ENCODE results near the gene PDIA6. TPM values are rescaled to one million over a fixed set of nuclear protein-coding genes. Genes with fewer than 3 reads are reported as not detected.

Gene PDIA6, protein sequence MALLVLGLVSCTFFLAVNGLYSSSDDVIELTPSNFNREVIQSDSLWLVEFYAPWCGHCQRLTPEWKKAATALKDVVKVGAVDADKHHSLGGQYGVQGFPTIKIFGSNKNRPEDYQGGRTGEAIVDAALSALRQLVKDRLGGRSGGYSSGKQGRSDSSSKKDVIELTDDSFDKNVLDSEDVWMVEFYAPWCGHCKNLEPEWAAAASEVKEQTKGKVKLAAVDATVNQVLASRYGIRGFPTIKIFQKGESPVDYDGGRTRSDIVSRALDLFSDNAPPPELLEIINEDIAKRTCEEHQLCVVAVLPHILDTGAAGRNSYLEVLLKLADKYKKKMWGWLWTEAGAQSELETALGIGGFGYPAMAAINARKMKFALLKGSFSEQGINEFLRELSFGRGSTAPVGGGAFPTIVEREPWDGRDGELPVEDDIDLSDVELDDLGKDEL
- polyA plus RNA-seq (2013, experiment 1 of 2) = 174 TPM
- 169 TPM for polyA plus RNA-seq (2013, experiment 2 of 2)

DNA sequence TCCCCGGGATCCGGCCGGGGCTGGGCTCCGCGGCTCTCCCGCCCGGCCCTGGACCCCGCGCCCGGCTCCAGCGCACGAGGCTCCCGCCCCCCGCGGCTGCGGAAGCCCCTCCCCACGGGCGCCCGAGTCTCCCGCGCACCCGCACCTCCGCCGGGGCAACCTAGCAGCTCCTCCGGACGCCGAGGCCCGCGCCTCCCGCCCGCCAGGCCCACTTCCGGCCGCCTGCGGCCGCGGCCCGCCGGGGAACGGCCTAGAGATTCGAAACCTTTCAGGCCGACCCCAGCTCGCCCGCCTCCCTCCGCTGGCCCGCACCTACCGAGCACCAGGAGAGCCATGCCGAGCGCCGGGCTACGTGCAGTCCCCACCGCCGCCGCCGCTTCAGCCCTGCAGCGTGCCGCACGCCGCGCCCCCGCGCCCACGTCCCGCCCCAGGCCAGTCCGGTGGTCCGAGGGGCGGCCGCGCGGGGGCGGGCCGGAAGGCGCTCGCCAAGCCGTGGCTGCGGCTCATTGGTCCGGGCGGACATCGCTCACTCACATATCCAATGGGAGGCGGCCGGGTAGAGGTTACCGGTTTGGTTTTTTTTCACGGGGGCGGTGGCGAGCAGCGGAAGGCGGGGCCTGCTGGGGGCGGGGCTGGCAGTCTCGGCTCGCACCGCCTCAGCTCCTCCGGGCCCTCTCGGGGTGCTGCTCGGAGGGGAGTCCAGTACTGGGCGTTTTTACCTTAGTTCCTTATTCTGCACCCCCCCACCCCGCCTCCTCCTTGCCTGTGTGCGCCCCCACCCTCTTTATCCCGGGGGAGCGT is at the start of gene PDIA6:
TSS of gene PDIA6 (minus strand) at position 424 of the 801 bp plus-strand sequence. CDS start at position 335, 89 bp downstream.
- Histone ChIP-seq H2BK5ac (ENCODE audit: low read length) (peak within 1 kb of the TSS; percentile 93), H3K36me3 (replicated peaks in 1 of 2; ENCODE audit: control insufficient read depth in 2 of 2, insufficient read depth in 2 of 2, low read length in 2 of 2) (peaks cover 0 to 24% of the 10 kb centered on the region in 2 donors), H2BK12ac (ENCODE audit: low read length) (peak within 1 kb of the TSS; percentile 4), H3K9me3 (replicated peaks in 1 of 2; ENCODE audit: control insufficient read depth in 2 of 2, insufficient read depth in 1 of 2, low read depth in 1 of 2, low read length in 2 of 2) (no peaks in the 10 kb centered on the region), H2BK120ac (ENCODE audit: low read depth, low read length) (no peak within 1 kb of the TSS), H4K91ac (ENCODE audit: low read depth, low read length, poor library complexity) (no peak within 1 kb of the TSS), H4K8ac (ENCODE audit: low read depth, low read length) (no peak within 1 kb of the TSS), H3K4me2 (ENCODE audit: insufficient read depth, low read length, poor library complexity, severe bottlenecking) (peak within 1 kb of the TSS; percentile 88), H2BK15ac (ENCODE audit: low read length) (peak within 1 kb of the TSS; percentile 72), H3K23ac (ENCODE audit: low read depth, low read length, poor library complexity) (peak within 1 kb of the TSS; percentile 100), H3K27me3 (ENCODE audit: control insufficient read depth in 3 of 3, insufficient read depth in 3 of 3, low read depth in 1 of 3, low read length in 3 of 3) (peaks cover 0 to 7% (median 0%) of the 10 kb centered on the region in 3 experiments), H3K4ac (ENCODE audit: low read length) (no peak within 1 kb of the TSS), H2AFZ (ENCODE audit: low read length) (peak within 1 kb of the TSS; percentile 91), H3K18ac (ENCODE audit: low read length) (peak within 1 kb of the TSS; percentile 94), H3K27ac (replicated peaks; ENCODE audit: low read length) (peak within 1 kb of the TSS; percentile 85), H3K4me1 (ENCODE audit: control insufficient read depth in 2 of 2, insufficient read depth in 1 of 2, low read depth in 1 of 2, low read length in 2 of 2) (peaks cover 11 to 20% of the 10 kb centered on the region in 2 donors), H3K9ac (ENCODE audit: low read depth, low read length, poor library complexity) (peak within 1 kb of the TSS; percentile 89), H2AK5ac (ENCODE audit: low read depth, low read length) (peak within 1 kb of the TSS; percentile 42), H3K4me3 (ENCODE audit: low read length in 2 of 2) (peak within 1 kb of the TSS; percentile 76 to 93), H3K14ac (ENCODE audit: low read length) (peak within 1 kb of the TSS; percentile 76), H3K79me1 (ENCODE audit: low read depth, low read length) (peaks cover 7% of the 10 kb centered on the region)
- no CpG with 5 or more reads among the region's 98 CpGs for WGBS, 2 donors (ENCODE audit: extremely low coverage in 2 of 2, insufficient read length in 2 of 2, insufficient replicate concordance in 1 of 2)
- DNase-seq (ENCODE audit: low spot score) = peak; percentile 96

DNA sequence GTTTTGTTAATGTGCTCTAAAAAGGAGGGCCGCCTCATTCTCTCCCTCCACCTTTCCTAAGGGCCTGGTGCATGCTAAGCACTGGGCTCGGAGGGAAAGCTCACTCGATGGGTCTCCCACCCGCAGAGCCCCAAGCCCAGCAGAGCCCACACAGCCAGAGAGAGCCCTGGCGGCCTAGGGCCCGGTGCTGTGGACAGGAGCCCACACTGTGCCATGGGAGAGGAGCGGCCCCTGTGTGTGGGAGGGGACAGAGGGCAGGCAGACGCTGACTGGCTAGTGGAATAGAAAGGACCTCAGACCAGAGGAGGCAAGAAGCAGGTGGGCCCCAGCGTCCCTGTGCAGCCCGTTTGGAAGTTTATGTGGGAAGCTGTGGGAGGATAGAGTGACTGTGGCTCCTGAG is 49.7 kb upstream of the PDIA6 start:
- H3K36me3 ChIP-seq (replicated peaks in 1 of 2; ENCODE audit: control insufficient read depth in 2 of 2, insufficient read depth in 2 of 2, low read length in 2 of 2) = no peaks in the 10 kb centered on the region
- no peak overlapping the region for H3K4ac ChIP-seq (ENCODE audit: low read length)
- WGBS, 2 donors (ENCODE audit: extremely low coverage in 2 of 2, insufficient read length in 2 of 2, insufficient replicate concordance in 1 of 2) = no CpG with 5 or more reads among the region's 10 CpGs
- H3K23ac ChIP-seq (ENCODE audit: low read depth, low read length, poor library complexity) = no peak overlapping the region
- no peak overlapping the region for H3K14ac ChIP-seq (ENCODE audit: low read length)
- no peak overlapping the region for H4K91ac ChIP-seq (ENCODE audit: low read depth, low read length, poor library complexity)
- H2BK120ac ChIP-seq (ENCODE audit: low read depth, low read length) = no peak overlapping the region
- H3K4me1 ChIP-seq (ENCODE audit: control insufficient read depth in 2 of 2, insufficient read depth in 1 of 2, low read depth in 1 of 2, low read length in 2 of 2) = peaks cover 3 to 5% of the 10 kb centered on the region in 2 donors
- peaks cover 0 to 10% (median 0%) of the 10 kb centered on the region in 3 experiments for H3K27me3 ChIP-seq (ENCODE audit: control insufficient read depth in 3 of 3, insufficient read depth in 3 of 3, low read depth in 1 of 3, low read length in 3 of 3)
- no peak overlapping the region for H2BK5ac ChIP-seq (ENCODE audit: low read length)
- no peak overlapping the region for H2BK12ac ChIP-seq (ENCODE audit: low read length)
- H3K27ac ChIP-seq (replicated peaks; ENCODE audit: low read length) = no peak overlapping the region
- peak overlapping the region; percentile 25 for H2AFZ ChIP-seq (ENCODE audit: low read length)
- no peaks in the 10 kb centered on the region for H3K79me1 ChIP-seq (ENCODE audit: low read depth, low read length)
- no peak overlapping the region for H4K8ac ChIP-seq (ENCODE audit: low read depth, low read length)
- no peak for DNase-seq (ENCODE audit: low spot score)
- H3K9ac ChIP-seq (ENCODE audit: low read depth, low read length, poor library complexity) = no peak overlapping the region
- no peak overlapping the region for H2AK5ac ChIP-seq (ENCODE audit: low read depth, low read length)
- H3K4me2 ChIP-seq (ENCODE audit: insufficient read depth, low read length, poor library complexity, severe bottlenecking) = no peak overlapping the region
- H2BK15ac ChIP-seq (ENCODE audit: low read length) = no peak overlapping the region
- H3K9me3 ChIP-seq (replicated peaks in 1 of 2; ENCODE audit: control insufficient read depth in 2 of 2, insufficient read depth in 1 of 2, low read depth in 1 of 2, low read length in 2 of 2) = no peaks in the 10 kb centered on the region
- no peak overlapping the region for H3K18ac ChIP-seq (ENCODE audit: low read length)
- H3K4me3 ChIP-seq (ENCODE audit: low read length in 2 of 2) = no peak overlapping the region

DNA sequence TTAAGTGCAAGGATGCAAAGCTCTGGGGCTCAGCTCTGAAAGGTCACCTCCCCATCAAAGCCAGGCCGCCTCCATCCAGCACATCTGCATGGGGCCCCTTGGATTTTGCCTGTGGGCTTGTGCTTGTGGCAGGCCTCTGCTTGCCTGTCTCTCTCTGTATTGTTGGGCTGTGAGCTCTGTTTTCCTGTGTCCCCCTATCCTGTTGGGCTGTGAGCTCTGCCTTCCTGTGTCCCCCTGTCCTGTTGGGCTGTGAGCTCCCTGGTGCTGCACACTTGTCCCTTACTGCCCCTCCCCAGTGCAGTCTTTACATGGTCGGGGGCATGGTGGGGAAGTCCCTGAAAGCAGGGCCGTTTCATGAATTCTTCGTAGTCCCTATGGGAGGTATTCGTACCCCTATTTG is 49.2 kb upstream of the PDIA6 start:
- H2AFZ ChIP-seq (ENCODE audit: low read length) = peak overlapping the region; percentile 49
- H3K9me3 ChIP-seq (replicated peaks in 1 of 2; ENCODE audit: control insufficient read depth in 2 of 2, insufficient read depth in 1 of 2, low read depth in 1 of 2, low read length in 2 of 2) = no peaks in the 10 kb centered on the region
- H3K4ac ChIP-seq (ENCODE audit: low read length) = no peak overlapping the region
- H3K79me1 ChIP-seq (ENCODE audit: low read depth, low read length) = no peaks in the 10 kb centered on the region
- no peak overlapping the region for H3K4me3 ChIP-seq (ENCODE audit: low read length in 2 of 2)
- no peak for DNase-seq (ENCODE audit: low spot score)
- no CpG with 5 or more reads among the region's 5 CpGs for WGBS, 2 donors (ENCODE audit: extremely low coverage in 2 of 2, insufficient read length in 2 of 2, insufficient replicate concordance in 1 of 2)
- H2AK5ac ChIP-seq (ENCODE audit: low read depth, low read length) = no peak overlapping the region
- no peak overlapping the region for H4K91ac ChIP-seq (ENCODE audit: low read depth, low read length, poor library complexity)
- peaks cover 0 to 10% (median 0%) of the 10 kb centered on the region in 3 experiments for H3K27me3 ChIP-seq (ENCODE audit: control insufficient read depth in 3 of 3, insufficient read depth in 3 of 3, low read depth in 1 of 3, low read length in 3 of 3)
- no peak overlapping the region for H2BK120ac ChIP-seq (ENCODE audit: low read depth, low read length)
- H3K4me1 ChIP-seq (ENCODE audit: control insufficient read depth in 2 of 2, insufficient read depth in 1 of 2, low read depth in 1 of 2, low read length in 2 of 2) = peaks cover 3 to 5% of the 10 kb centered on the region in 2 donors
- H3K36me3 ChIP-seq (replicated peaks in 1 of 2; ENCODE audit: control insufficient read depth in 2 of 2, insufficient read depth in 2 of 2, low read length in 2 of 2) = no peaks in the 10 kb centered on the region
- no peak overlapping the region for H3K14ac ChIP-seq (ENCODE audit: low read length)
- H3K9ac ChIP-seq (ENCODE audit: low read depth, low read length, poor library complexity) = no peak overlapping the region
- no peak overlapping the region for H4K8ac ChIP-seq (ENCODE audit: low read depth, low read length)
- no peak overlapping the region for H3K18ac ChIP-seq (ENCODE audit: low read length)
- no peak overlapping the region for H3K4me2 ChIP-seq (ENCODE audit: insufficient read depth, low read length, poor library complexity, severe bottlenecking)
- H2BK12ac ChIP-seq (ENCODE audit: low read length) = no peak overlapping the region
- no peak overlapping the region for H2BK15ac ChIP-seq (ENCODE audit: low read length)
- H3K27ac ChIP-seq (replicated peaks; ENCODE audit: low read length) = no peak overlapping the region
- H2BK5ac ChIP-seq (ENCODE audit: low read length) = no peak overlapping the region
- H3K23ac ChIP-seq (ENCODE audit: low read depth, low read length, poor library complexity) = no peak overlapping the region
